ENCODE results near the gene BRIX1.

DNA sequence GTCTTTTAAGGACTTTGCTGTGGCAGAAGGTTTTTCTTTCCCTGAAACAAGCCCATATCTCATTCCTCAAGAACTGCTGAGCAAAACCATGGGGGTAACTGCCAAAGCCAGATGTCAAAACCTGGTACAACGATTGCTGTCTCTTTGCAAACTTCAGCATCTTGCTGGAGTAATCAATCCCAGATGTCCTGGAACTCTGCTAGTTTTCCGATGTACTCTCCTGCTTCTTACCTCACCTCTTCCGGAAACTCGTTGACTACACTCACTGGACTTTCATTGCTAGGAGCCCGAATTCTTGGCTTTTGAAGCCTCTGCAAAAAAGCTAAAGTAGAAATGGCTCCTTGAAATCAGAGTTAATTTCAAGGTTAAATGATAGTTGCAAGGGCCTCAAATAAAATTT is 23.5 kb upstream of the BRIX1 start:
- TF ChIP-seq, protein P1, sequence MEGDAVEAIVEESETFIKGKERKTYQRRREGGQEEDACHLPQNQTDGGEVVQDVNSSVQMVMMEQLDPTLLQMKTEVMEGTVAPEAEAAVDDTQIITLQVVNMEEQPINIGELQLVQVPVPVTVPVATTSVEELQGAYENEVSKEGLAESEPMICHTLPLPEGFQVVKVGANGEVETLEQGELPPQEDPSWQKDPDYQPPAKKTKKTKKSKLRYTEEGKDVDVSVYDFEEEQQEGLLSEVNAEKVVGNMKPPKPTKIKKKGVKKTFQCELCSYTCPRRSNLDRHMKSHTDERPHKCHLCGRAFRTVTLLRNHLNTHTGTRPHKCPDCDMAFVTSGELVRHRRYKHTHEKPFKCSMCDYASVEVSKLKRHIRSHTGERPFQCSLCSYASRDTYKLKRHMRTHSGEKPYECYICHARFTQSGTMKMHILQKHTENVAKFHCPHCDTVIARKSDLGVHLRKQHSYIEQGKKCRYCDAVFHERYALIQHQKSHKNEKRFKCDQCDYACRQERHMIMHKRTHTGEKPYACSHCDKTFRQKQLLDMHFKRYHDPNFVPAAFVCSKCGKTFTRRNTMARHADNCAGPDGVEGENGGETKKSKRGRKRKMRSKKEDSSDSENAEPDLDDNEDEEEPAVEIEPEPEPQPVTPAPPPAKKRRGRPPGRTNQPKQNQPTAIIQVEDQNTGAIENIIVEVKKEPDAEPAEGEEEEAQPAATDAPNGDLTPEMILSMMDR (IDR thresholded peaks at IDR 0.05), result no peak
- TF ChIP-seq POLR2A (IDR thresholded peaks at IDR 0.05), result no peak

Measured in testis (tissue), 2 donors.